Esophagus squamous epithelium (tissue), 4 donors: ENCODE results near the gene SRA1.

Experiments used
- POLR2A ChIP-seq, 4 donors: fragments of 450-650 bp; IDR thresholded peaks; one replicate each; pipeline ENCODE4 v1.6.1; 2017; ENCODE audit warnings: antibody characterized with exemption in 4 of 4, mild to moderate bottlenecking in 4 of 4, moderate library complexity in 3 of 4
- TF ChIP-seq, protein P1 (sequence below), 6 experiments: fragments of 450-650 bp in 4 of 6; fragments of 200-600 bp in 2 of 6; sonication (generic) in 2 of 6; IDR thresholded peaks; one replicate each; pipeline ENCODE4 v1.5.1; 2016 to 2019; ENCODE audit warnings: antibody characterized with exemption in 6 of 6, mild to moderate bottlenecking in 4 of 6, moderate library complexity in 4 of 6

DNA sequence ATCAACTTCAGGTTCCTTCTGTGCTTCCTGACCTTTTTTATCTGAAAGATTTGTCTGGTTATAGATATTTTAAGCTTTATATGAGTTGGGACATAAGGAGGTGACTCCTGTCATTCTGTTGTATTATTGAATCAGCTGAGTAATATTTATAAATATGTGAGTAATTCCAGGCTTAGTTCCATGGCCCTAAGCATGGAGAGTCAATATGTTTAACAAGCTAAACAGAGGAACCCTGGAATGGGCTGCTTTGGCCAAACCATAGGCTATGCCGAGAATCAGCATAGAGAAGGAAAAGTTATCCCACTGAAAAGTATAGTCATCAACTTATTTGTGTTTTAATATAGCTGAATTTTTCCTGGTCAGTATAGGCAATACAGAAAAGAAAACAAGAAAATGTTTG, 17.0 kb downstream of the SRA1 start:
- no peak for TF ChIP-seq POLR2A (IDR thresholded peaks at IDR 0.05)
- TF ChIP-seq, protein P1, sequence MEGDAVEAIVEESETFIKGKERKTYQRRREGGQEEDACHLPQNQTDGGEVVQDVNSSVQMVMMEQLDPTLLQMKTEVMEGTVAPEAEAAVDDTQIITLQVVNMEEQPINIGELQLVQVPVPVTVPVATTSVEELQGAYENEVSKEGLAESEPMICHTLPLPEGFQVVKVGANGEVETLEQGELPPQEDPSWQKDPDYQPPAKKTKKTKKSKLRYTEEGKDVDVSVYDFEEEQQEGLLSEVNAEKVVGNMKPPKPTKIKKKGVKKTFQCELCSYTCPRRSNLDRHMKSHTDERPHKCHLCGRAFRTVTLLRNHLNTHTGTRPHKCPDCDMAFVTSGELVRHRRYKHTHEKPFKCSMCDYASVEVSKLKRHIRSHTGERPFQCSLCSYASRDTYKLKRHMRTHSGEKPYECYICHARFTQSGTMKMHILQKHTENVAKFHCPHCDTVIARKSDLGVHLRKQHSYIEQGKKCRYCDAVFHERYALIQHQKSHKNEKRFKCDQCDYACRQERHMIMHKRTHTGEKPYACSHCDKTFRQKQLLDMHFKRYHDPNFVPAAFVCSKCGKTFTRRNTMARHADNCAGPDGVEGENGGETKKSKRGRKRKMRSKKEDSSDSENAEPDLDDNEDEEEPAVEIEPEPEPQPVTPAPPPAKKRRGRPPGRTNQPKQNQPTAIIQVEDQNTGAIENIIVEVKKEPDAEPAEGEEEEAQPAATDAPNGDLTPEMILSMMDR (IDR thresholded peaks at IDR 0.05): no peak
